ENCODE measurements around the gene CFAP74.

The CFAP74 gene, protein sequence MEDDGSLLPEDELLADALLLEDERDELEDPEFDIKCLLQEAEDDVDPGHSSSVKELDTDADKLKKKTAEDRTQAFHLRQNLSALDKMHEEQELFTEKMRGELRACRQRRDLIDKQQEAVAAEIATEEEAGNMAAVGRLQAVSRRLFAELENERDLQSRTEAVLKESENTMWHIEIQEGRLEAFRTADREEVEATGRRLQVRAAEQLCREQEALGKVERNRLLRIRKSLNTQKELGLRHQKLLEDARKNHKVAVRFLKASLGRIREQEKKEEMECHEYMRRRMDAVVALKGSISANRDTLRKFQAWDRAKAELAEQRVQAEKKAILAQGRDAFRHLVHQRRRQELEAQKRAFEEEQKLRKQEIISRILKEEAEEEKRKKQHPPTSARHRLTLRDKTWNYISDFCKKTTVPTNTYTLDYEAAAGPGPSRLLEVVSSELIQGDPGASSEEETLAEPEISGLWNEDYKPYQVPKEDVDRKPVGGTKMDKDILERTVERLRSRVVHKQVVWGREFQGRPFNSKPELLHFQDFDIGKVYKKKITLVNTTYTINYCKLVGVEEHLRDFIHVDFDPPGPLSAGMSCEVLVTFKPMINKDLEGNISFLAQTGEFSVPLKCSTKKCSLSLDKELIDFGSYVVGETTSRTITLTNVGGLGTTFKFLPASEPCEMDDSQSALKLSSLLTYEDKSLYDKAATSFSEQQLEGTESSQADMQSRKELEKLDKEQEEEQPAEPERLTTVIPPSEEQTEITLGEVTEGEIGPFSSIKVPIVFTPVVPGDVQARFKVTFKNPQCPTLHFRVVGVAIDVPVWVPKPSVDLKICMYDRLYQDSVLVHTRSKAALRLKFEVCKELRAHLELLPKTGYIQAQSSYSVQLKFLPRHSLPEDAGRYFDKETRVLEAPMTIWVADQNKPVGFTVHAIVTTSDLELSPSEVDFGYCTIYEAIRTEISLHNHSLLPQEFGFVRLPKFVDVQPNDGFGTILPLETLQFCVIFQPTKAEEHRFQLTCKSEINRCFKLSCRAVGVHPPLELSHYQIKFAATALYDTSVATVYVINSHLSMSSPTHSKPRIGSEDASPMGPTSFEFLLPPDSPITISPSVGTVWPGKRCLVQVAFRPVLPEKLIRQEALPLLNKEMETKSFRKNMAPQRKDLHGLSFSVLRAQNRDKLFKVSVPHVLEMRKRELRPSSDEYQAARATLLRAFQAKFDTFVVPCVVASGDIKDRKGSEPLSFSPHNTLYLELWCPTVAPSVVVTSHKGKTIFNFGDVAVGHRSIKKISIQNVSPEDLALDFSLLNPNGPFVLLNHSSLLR (N-terminal part only)

GRCh38 chr1:2003541-2004131 lies at the start of gene CFAP74:
TSS of gene CFAP74 (minus strand) at chr1:2003786. CDS start at chr1:1990956, 12,830 bp downstream.
- TF ChIP-seq GATA2 (IDR thresholded peaks at IDR 0.05; ENCODE audit: low read depth, low read length) (no peak), GATA3 (IDR thresholded peaks at IDR 0.05; ENCODE audit: low read depth, low read length) (no peak)

GRCh38 chr1:2053217-2053616 lies 49.6 kb upstream of the CFAP74 start:
- TF ChIP-seq GATA2 (IDR thresholded peaks at IDR 0.05; ENCODE audit: low read depth, low read length) (no peak), GATA3 (IDR thresholded peaks at IDR 0.05; ENCODE audit: low read depth, low read length) (no peak)

DNA sequence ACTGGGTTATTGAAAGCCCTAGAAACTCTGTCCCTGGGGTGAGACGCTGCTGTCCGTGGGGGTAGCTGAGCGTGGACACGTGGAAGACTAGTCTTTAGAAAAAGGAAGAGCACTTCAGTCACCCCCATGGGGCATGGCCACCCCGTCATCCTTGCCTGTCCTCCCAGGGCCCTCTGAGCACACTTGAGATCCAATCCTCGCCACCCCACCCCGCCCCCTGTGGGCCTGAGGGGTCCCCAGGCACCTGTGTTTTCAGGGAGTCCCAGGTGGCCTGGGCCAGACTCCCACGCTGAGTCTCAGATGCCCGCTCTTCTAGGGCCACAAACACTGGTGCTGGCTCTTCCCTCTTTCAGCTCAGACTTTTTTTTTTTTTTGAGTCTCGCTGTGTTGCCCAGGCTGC lies 49.2 kb upstream of the CFAP74 start:
- TF ChIP-seq GATA2 (IDR thresholded peaks at IDR 0.05; ENCODE audit: low read depth, low read length), result no peak
- TF ChIP-seq GATA3 (IDR thresholded peaks at IDR 0.05; ENCODE audit: low read depth, low read length), result no peak

GRCh38 chr1:2052054-2052679 lies 48.6 kb upstream of the CFAP74 start:
- no peak for TF ChIP-seq GATA2 (IDR thresholded peaks at IDR 0.05; ENCODE audit: low read depth, low read length)
- no peak for TF ChIP-seq GATA3 (IDR thresholded peaks at IDR 0.05; ENCODE audit: low read depth, low read length)

DNA sequence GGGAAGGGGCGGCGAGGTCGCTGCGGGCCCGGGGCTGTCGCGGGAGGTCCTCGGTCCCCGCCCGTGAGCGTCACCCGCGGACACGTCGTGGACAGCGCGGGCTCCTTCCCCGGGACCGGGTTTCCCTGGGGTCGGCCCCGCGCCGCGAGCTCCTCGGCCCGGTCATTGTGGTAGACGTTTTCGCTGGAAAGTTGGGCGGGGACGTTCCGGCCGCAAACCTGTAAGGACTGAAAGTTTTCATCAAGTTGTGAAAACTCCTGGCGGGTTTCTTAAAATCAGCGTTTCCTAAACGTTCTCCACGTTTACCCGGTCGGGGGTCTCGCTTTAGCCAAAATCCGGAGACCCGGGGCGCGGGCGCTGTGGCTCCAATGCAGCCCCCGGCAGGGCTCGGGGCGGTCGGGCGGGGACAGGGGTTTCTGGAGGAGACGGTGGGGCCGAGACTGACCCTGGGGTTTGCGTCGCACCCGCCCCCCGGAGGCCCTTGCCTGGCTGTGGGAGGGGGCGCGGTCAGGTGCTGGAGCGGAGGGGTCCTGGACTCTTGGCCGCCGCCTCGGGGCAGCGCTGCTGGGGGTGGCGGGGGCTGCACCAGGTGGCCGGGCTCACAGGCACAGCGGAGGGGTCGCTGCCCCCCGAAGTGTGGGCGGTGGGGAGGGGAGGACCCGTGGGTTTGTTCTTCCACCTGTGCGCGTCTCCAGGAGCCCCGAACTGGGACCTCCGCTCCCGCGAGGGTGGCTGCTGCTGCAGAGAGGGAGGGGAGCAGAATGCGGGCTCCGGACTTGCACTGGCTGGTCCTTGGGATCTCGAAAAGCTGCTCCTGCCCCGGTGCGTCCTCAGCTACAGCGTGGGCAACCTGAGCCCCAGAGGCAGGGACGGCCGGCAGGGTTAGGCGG lies 47.5 kb upstream of the CFAP74 start:
- TF ChIP-seq GATA2 (IDR thresholded peaks at IDR 0.05; ENCODE audit: low read depth, low read length), result no peak
- no peak for TF ChIP-seq GATA3 (IDR thresholded peaks at IDR 0.05; ENCODE audit: low read depth, low read length)

DNA sequence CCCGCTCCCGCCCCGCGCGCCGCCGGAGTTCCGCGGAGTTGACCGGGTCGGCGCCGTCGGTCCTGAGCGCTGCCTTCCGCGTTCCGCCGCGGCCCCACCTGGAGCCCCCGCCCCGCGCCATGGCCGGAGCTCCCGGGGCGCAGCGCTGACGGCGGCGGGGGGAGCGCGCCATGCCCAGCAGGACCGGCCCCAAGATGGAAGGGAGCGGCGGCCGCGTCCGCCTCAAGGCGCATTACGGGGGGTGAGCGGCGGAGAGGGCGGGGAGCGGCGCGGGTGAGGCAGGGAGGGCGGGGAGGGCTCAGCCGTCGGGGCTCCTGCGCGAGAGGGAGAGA lies 46.8 kb upstream of the CFAP74 start:
- TF ChIP-seq GATA2 (IDR thresholded peaks at IDR 0.05; ENCODE audit: low read depth, low read length) (no peak), GATA3 (IDR thresholded peaks at IDR 0.05; ENCODE audit: low read depth, low read length) (no peak)

GRCh38 chr1:2049718-2050431 lies 46.3 kb upstream of the CFAP74 start, which contains the start of gene PRKCZ:
TSS of gene PRKCZ (plus strand) at chr1:2050411. CDS start at chr1:2050631, 220 bp downstream.
- TF ChIP-seq GATA2 (IDR thresholded peaks at IDR 0.05; ENCODE audit: low read depth, low read length), result no peak
- no peak for TF ChIP-seq GATA3 (IDR thresholded peaks at IDR 0.05; ENCODE audit: low read depth, low read length)

- TF ChIP-seq GATA3 (IDR thresholded peaks at IDR 0.05; ENCODE audit: low read depth, low read length) (no peak), GATA2 (IDR thresholded peaks at IDR 0.05; ENCODE audit: low read depth, low read length) (no peak)
Measured at GRCh38 chr1:2049225-2049717, 45.7 kb upstream of the CFAP74 start.

- TF ChIP-seq GATA3 (IDR thresholded peaks at IDR 0.05; ENCODE audit: low read depth, low read length), result no peak
- TF ChIP-seq GATA2 (IDR thresholded peaks at IDR 0.05; ENCODE audit: low read depth, low read length), result no peak
Measured at GRCh38 chr1:2047749-2048729, 44.5 kb upstream of the CFAP74 start.

GRCh38 chr1:2046953-2047748 lies 43.6 kb upstream of the CFAP74 start:
- TF ChIP-seq GATA2 (IDR thresholded peaks at IDR 0.05; ENCODE audit: low read depth, low read length), result no peak
- no peak for TF ChIP-seq GATA3 (IDR thresholded peaks at IDR 0.05; ENCODE audit: low read depth, low read length)
